Astrocyte (in vitro differentiated cells and primary cell): Measurements from ENCODE around the gene ZNF860. TPM values are rescaled to one million over a fixed set of nuclear protein-coding genes. Genes with fewer than 3 reads are reported as not detected.
"Not testable (repeated sequence)": the region's sequence is repeated elsewhere in the genome, so short reads cannot be mapped to it uniquely, and the experiment has no call there.

Experiments
- DNase-seq: peaks from one replicate; pipeline ENCODE4 v3.0.0-alpha.2; 2010; ENCODE audit warnings: low read depth
- FAIRE-seq: peaks from 2 replicates; lab custom pipeline; 2011; peaks lifted over from hg19 to GRCh38; lab: Jason Lieb, UNC
- H2AFZ ChIP-seq: 2 replicates; pipeline ENCODE4 v1.6.0; 2012; ENCODE audit warnings: low read depth, low read length, inconsistent platforms
- H3K27ac ChIP-seq: 2 replicates; pipeline ENCODE4 v1.5.1; 2011; ENCODE audit warnings: low read depth, low read length, inconsistent platforms
- H3K27me3 ChIP-seq: 2 replicates; pipeline ENCODE4 v1.6.0; 2011; ENCODE audit warnings: low read length, inconsistent platforms; ENCODE audit not compliant: insufficient read depth
- H3K36me3 ChIP-seq: 2 replicates; pipeline ENCODE4 v1.5.1; 2011; ENCODE audit warnings: low read length, inconsistent platforms; ENCODE audit not compliant: insufficient read depth
- H3K4me1 ChIP-seq: 2 replicates; pipeline ENCODE4 v1.5.1; 2011; ENCODE audit warnings: low read length, inconsistent platforms; ENCODE audit not compliant: insufficient read depth
- H3K4me2 ChIP-seq: 2 replicates; pipeline ENCODE4 v1.6.0; 2012; ENCODE audit warnings: low read length, inconsistent platforms
- H3K4me3 ChIP-seq: 2 replicates; pipeline ENCODE4 v1.5.1; 2011; ENCODE audit warnings: low read depth, mild to moderate bottlenecking, low read length, inconsistent platforms; ENCODE audit not compliant: insufficient read depth
- H3K79me2 ChIP-seq: 2 replicates; pipeline ENCODE4 v1.6.0; 2012; ENCODE audit warnings: mild to moderate bottlenecking, low read length, inconsistent platforms; ENCODE audit not compliant: insufficient read depth
- H3K9ac ChIP-seq: 2 replicates; pipeline ENCODE4 v1.6.0; 2012; ENCODE audit warnings: mild to moderate bottlenecking, low read length, inconsistent platforms
- H3K9me3 ChIP-seq: 2 replicates; pipeline ENCODE4 v1.5.1; 2012; ENCODE audit warnings: low read depth, mild to moderate bottlenecking, low read length, inconsistent platforms; ENCODE audit not compliant: insufficient read depth
- H4K20me1 ChIP-seq: 2 replicates; pipeline ENCODE4 v1.6.0; 2012; ENCODE audit warnings: low read length, inconsistent platforms; ENCODE audit not compliant: insufficient read depth
- H3K27ac Mint-ChIP-seq: one replicate; pipeline ENCODE4 v1.8.0; 2021; ENCODE audit warnings: mild to moderate bottlenecking, mixed read lengths; ENCODE audit not compliant: unreplicated experiment
- H3K27me3 Mint-ChIP-seq: one replicate; pipeline ENCODE4 v1.8.0; 2021; ENCODE audit warnings: low read depth, mixed read lengths; ENCODE audit not compliant: unreplicated experiment
- H3K36me3 Mint-ChIP-seq: one replicate; pipeline ENCODE4 v1.8.0; 2021; ENCODE audit warnings: low read depth, mixed read lengths; ENCODE audit not compliant: unreplicated experiment
- H3K4me1 Mint-ChIP-seq: one replicate; pipeline ENCODE4 v1.8.0; 2021; ENCODE audit warnings: low read depth, mixed read lengths; ENCODE audit not compliant: unreplicated experiment
- H3K4me3 Mint-ChIP-seq: one replicate; pipeline ENCODE4 v1.8.0; 2021; ENCODE audit warnings: mild to moderate bottlenecking, moderate library complexity, mixed read lengths; ENCODE audit not compliant: unreplicated experiment
- H3K9me3 Mint-ChIP-seq: one replicate; pipeline ENCODE4 v1.8.0; 2021; ENCODE audit warnings: mild to moderate bottlenecking, mixed read lengths; ENCODE audit not compliant: unreplicated experiment
- EZH2 ChIP-seq: IDR thresholded peaks from 2 replicates; pipeline ENCODE4 v1.6.1; 2012; ENCODE audit warnings: mild to moderate bottlenecking, low read length, inconsistent platforms; ENCODE audit not compliant: insufficient read depth
- total RNA-seq: library from RNA; stranded (reverse); gene quantifications from 2 replicates; pipeline ENCODE4 v1.2.1, GENCODE V29; 2021
- TF ChIP-seq, protein P1 (sequence below): IDR thresholded peaks from 2 replicates; pipeline ENCODE4 v1.5.1; 2011; ENCODE audit warnings: low read depth, mild to moderate bottlenecking, inconsistent platforms, low read length, moderate library complexity; ENCODE audit not compliant: insufficient read depth

ZNF860 gene
- total RNA-seq, 1 donor from 2014 or later = 3.7 TPM

DNA sequence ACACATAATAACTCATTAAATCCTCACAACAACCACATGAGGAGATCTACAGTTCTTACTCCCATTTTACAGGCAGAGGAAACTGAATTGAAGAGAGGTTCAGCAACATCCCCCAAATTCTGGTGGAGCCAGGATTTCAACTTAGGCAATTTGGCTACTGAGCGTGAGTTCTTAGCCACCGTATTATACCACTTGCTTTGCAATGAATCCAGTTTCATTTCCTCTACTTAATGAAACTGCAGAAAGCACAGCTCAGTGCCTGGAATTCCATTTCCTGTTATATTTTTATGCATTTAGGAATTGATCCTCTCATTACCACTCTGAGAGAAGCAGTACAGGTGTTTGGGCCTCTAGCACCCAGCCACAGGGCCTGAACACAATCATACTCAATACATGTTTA is 4.3 kb downstream of the ZNF860 start:
- no peak overlapping the region for H3K4me3 Mint-ChIP-seq
- no peaks in the 10 kb centered on the region for H3K27me3 Mint-ChIP-seq
- H2AFZ ChIP-seq = no peak overlapping the region
- H3K36me3 Mint-ChIP-seq = peaks cover 11% of the 10 kb centered on the region
- no peak for TF ChIP-seq EZH2
- TF ChIP-seq, protein P1, sequence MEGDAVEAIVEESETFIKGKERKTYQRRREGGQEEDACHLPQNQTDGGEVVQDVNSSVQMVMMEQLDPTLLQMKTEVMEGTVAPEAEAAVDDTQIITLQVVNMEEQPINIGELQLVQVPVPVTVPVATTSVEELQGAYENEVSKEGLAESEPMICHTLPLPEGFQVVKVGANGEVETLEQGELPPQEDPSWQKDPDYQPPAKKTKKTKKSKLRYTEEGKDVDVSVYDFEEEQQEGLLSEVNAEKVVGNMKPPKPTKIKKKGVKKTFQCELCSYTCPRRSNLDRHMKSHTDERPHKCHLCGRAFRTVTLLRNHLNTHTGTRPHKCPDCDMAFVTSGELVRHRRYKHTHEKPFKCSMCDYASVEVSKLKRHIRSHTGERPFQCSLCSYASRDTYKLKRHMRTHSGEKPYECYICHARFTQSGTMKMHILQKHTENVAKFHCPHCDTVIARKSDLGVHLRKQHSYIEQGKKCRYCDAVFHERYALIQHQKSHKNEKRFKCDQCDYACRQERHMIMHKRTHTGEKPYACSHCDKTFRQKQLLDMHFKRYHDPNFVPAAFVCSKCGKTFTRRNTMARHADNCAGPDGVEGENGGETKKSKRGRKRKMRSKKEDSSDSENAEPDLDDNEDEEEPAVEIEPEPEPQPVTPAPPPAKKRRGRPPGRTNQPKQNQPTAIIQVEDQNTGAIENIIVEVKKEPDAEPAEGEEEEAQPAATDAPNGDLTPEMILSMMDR = no peak
- no peak overlapping the region for H3K27ac Mint-ChIP-seq
- no peaks in the 10 kb centered on the region for H3K27me3 ChIP-seq
- no peak overlapping the region for H3K27ac ChIP-seq
- H3K36me3 ChIP-seq = no peaks in the 10 kb centered on the region
- H3K4me2 ChIP-seq = no peak overlapping the region
- H3K79me2 ChIP-seq = no peaks in the 10 kb centered on the region
- DNase-seq (no peak), FAIRE-seq (no peak)
- H3K4me1 Mint-ChIP-seq = peaks cover 5% of the 10 kb centered on the region
- H3K9me3 Mint-ChIP-seq = peaks cover 10% of the 10 kb centered on the region
- H3K9me3 ChIP-seq = peaks cover 15% of the 10 kb centered on the region
- H4K20me1 ChIP-seq = no peaks in the 10 kb centered on the region
- H3K4me1 ChIP-seq = no peaks in the 10 kb centered on the region
- H3K9ac ChIP-seq = no peak overlapping the region
- H3K4me3 ChIP-seq = no peak overlapping the region

DNA sequence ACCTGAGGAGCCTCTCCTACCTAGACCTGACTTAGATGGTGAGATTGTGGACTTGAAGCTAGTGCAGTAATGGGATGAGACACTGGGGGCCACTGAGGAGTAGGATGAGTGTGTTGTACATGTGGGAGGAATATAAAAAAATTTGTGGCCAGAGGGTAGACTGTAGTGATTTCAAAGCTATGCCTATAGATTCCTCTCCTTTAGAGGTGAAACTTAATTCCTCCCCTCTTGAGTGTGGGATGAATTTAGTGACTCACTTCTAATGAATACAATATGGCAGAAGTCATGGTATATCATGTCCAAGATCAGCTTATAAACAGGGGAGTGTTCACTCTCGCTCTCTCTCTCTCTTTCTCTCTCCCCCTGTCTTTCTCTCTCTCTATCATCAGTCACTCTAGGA is 6.7 kb downstream of the ZNF860 start:
- Histone ChIP-seq H3K36me3 (no peaks in the 10 kb centered on the region), H2AFZ (no peak overlapping the region), H3K4me3 (no peak overlapping the region), H3K4me2 (no peak overlapping the region), H3K4me1 (no peaks in the 10 kb centered on the region), H3K79me2 (no peaks in the 10 kb centered on the region), H3K9ac (no peak overlapping the region), H4K20me1 (no peaks in the 10 kb centered on the region), H3K27me3 (no peaks in the 10 kb centered on the region), H3K27ac (no peak overlapping the region), H3K9me3 (peaks cover 23% of the 10 kb centered on the region)
- Mint-ChIP-seq H3K9me3 (peaks cover 16% of the 10 kb centered on the region), H3K27ac (no peak overlapping the region), H3K27me3 (no peaks in the 10 kb centered on the region), H3K36me3 (peaks cover 8% of the 10 kb centered on the region), H3K4me3 (no peak overlapping the region), H3K4me1 (no peaks in the 10 kb centered on the region)
- no peak for FAIRE-seq
- no peak for DNase-seq
- TF ChIP-seq, protein P1 = no peak
- no peak for TF ChIP-seq EZH2

DNA sequence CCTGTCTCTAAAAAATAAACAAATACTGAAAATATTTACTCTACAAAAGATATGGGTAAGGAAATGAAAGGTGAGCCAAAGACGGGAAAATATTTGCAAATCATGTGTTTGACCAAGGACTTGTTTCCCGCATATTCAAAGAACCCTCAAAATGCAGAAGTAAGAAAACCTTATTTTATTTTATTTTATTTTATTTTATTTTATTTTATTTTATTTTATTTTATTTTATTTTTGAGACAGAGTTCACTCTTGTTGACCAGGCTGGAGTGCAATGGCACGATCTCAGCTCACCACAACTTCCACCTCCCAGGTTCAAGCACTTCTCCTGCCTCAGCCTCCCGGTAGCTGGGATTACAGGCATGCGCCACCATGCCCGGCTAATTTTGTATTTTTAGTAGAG is 11.4 kb downstream of the ZNF860 start:
- H3K4me1 Mint-ChIP-seq, FAIRE-seq, H3K4me3 ChIP-seq, H3K27ac ChIP-seq, H3K79me2 ChIP-seq, H3K36me3 Mint-ChIP-seq, H3K36me3 ChIP-seq, H3K4me3 Mint-ChIP-seq, H3K27me3 Mint-ChIP-seq, DNase-seq, H3K4me2 ChIP-seq, H3K27me3 ChIP-seq, H3K9ac ChIP-seq, H4K20me1 ChIP-seq, H2AFZ ChIP-seq, H3K4me1 ChIP-seq, H3K27ac Mint-ChIP-seq: not testable (repeated sequence)
- H3K9me3 ChIP-seq = peaks cover 23% of the 10 kb centered on the region
- H3K9me3 Mint-ChIP-seq = peaks cover 26% of the 10 kb centered on the region
